HFFc6 (cell line): Measurements from ENCODE around the gene USF1. TPM values are rescaled to one million over a fixed set of nuclear protein-coding genes. Genes with fewer than 3 reads are reported as not detected.

ENCODE experiments used
- DNase-seq: peaks from one replicate; pipeline ENCODE4 v3.0.0-alpha.2; 2018
- H3K27ac Mint-ChIP-seq: 2 replicates; pipeline ENCODE4 v1.8.0; 2020; ENCODE audit warnings: mild to moderate bottlenecking, mixed read lengths
- H3K27me3 Mint-ChIP-seq: 2 replicates; pipeline ENCODE4 v1.8.0; 2021; ENCODE audit warnings: mild to moderate bottlenecking, moderate library complexity, mixed read lengths; ENCODE audit not compliant: insufficient read depth
- H3K36me3 Mint-ChIP-seq: 2 replicates; pipeline ENCODE4 v1.8.0; 2021; ENCODE audit warnings: low read depth, mixed read lengths
- H3K4me1 Mint-ChIP-seq: 2 replicates; pipeline ENCODE4 v1.8.0; 2020; ENCODE audit warnings: low read depth, mixed read lengths
- H3K4me3 Mint-ChIP-seq: 2 replicates; pipeline ENCODE4 v1.8.0; 2020; ENCODE audit warnings: mild to moderate bottlenecking, moderate library complexity, mixed read lengths
- H3K9me3 Mint-ChIP-seq: 2 replicates; pipeline ENCODE4 v1.8.0; 2020; ENCODE audit warnings: mild to moderate bottlenecking, mixed read lengths
- CTCF ChIP-seq: fragments of 200-600 bp; sonication (generic); IDR thresholded peaks from 2 replicates; pipeline ENCODE4 v1.5.0; 2021; ENCODE audit warnings: antibody characterized with exemption, mild to moderate bottlenecking
- total RNA-seq, 6 experiments: library from RNA; stranded (reverse); fragmentation: NEBNext Ultra II Directional; extraction: Animal tissue kit (Norgen Biotek cat#: 25700); gene quantifications; 2 replicates in 1 of 6; 3 replicates in 5 of 6; pipeline ENCODE4 v1.2.3, GENCODE V29; 2021

USF1 gene
- total RNA-seq, 6 experiments from 2014 or later: 31.2 to 38.0 (median 33.4) TPM

- H3K27ac Mint-ChIP-seq: no peak overlapping the region
- no peaks in the 10 kb centered on the region for H3K36me3 Mint-ChIP-seq
- DNase-seq: no peak
- no peaks in the 10 kb centered on the region for H3K4me1 Mint-ChIP-seq
- TF ChIP-seq CTCF: no peak
- H3K27me3 Mint-ChIP-seq: peaks cover 22% of the 10 kb centered on the region
- no peak overlapping the region for H3K4me3 Mint-ChIP-seq
- H3K9me3 Mint-ChIP-seq: no peaks in the 10 kb centered on the region
Observed at GRCh38 chr1:161061419-161061818, 15.6 kb upstream of the USF1 start.

- Mint-ChIP-seq H3K27ac (no peak overlapping the region), H3K36me3 (no peaks in the 10 kb centered on the region), H3K4me1 (no peaks in the 10 kb centered on the region), H3K4me3 (no peak overlapping the region), H3K9me3 (no peaks in the 10 kb centered on the region), H3K27me3 (peaks cover 14% of the 10 kb centered on the region)
- TF ChIP-seq CTCF: no peak
- DNase-seq: no peak
Observed at GRCh38 chr1:161059293-161059692, 13.5 kb upstream of the USF1 start.

- H3K9me3 Mint-ChIP-seq: peaks cover 3% of the 10 kb centered on the region
- DNase-seq: no peak
- no peaks in the 10 kb centered on the region for H3K36me3 Mint-ChIP-seq
Observed at GRCh38 chr1:161054805-161055204, 9.0 kb upstream of the USF1 start.

GRCh38 chr1:161054232-161054631 lies 8.5 kb upstream of the USF1 start:
- no peak for TF ChIP-seq CTCF
- no peak for DNase-seq
- peaks cover 9% of the 10 kb centered on the region for H3K9me3 Mint-ChIP-seq
- H3K4me3 Mint-ChIP-seq: no peak overlapping the region
- H3K27me3 Mint-ChIP-seq: peaks cover 1% of the 10 kb centered on the region; the same call in 1 of the 2 replicates
- H3K27ac Mint-ChIP-seq: no peak overlapping the region
- H3K4me1 Mint-ChIP-seq: peaks cover 12% of the 10 kb centered on the region
- peaks cover 1% of the 10 kb centered on the region; the same call in 1 of the 2 replicates for H3K36me3 Mint-ChIP-seq

More at GRCh38 chr1:161054805-161055204, 9.0 kb upstream of the USF1 start:
- TF ChIP-seq CTCF: peak; percentile 52
- Mint-ChIP-seq H3K4me3 (no peak overlapping the region), H3K27me3 (peaks cover 4% of the 10 kb centered on the region; the same call in 1 of the 2 replicates), H3K27ac (no peak overlapping the region), H3K4me1 (peaks cover 12% of the 10 kb centered on the region)

GRCh38 chr1:161052899-161053298 lies 7.1 kb upstream of the USF1 start:
- no peak overlapping the region for H3K27ac Mint-ChIP-seq
- TF ChIP-seq CTCF: no peak
- peaks cover 12% of the 10 kb centered on the region for H3K4me1 Mint-ChIP-seq
- peaks cover 4% of the 10 kb centered on the region; the same call in 1 of the 2 replicates for H3K27me3 Mint-ChIP-seq
- H3K36me3 Mint-ChIP-seq: peaks cover 12% of the 10 kb centered on the region; the same call in 1 of the 2 replicates
- no peak overlapping the region for H3K4me3 Mint-ChIP-seq
- no peak for DNase-seq
- H3K9me3 Mint-ChIP-seq: peaks cover 23% of the 10 kb centered on the region

- H3K27ac Mint-ChIP-seq: no peak overlapping the region
- peaks cover 25% of the 10 kb centered on the region for H3K36me3 Mint-ChIP-seq
- H3K4me1 Mint-ChIP-seq: peaks cover 18% of the 10 kb centered on the region
- H3K27me3 Mint-ChIP-seq: peaks cover 4% of the 10 kb centered on the region; the same call in 1 of the 2 replicates
- DNase-seq: no peak
- H3K9me3 Mint-ChIP-seq: peaks cover 29% of the 10 kb centered on the region
- H3K4me3 Mint-ChIP-seq: no peak overlapping the region
- no peak for TF ChIP-seq CTCF
Observed at GRCh38 chr1:161051219-161051618, 5.4 kb upstream of the USF1 start.
